T-helper 9 cell (primary cell): ENCODE measurements around the gene NOL4L.

Source experiments
- DNase-seq: peaks from one replicate; pipeline ENCODE4 v3.0.0-alpha.2; 2020

The NOL4L gene

GRCh38 chr20:32481311-32482142 lies 103.6 kb downstream of the NOL4L start:
- no peak for DNase-seq

GRCh38 chr20:32480371-32481241 lies 104.5 kb downstream of the NOL4L start:
- DNase-seq = no peak

- DNase-seq = no peak
Observed at GRCh38 chr20:32479697-32480171, 105.4 kb downstream of the NOL4L start.

- no peak for DNase-seq
Observed at GRCh38 chr20:32479012-32479411, 106.1 kb downstream of the NOL4L start.

- DNase-seq = no peak
Observed at GRCh38 chr20:32478576-32478975, 106.6 kb downstream of the NOL4L start.

GRCh38 chr20:32477594-32478512 lies 107.3 kb downstream of the NOL4L start:
- DNase-seq = no peak

- DNase-seq = no peak
Observed at GRCh38 chr20:32476684-32477593, 108.2 kb downstream of the NOL4L start.

- no peak for DNase-seq
Observed at GRCh38 chr20:32474967-32475811, 109.9 kb downstream of the NOL4L start.

GRCh38 chr20:32474717-32474966 lies 110.5 kb downstream of the NOL4L start:
- DNase-seq = no peak

- no peak for DNase-seq
Observed at GRCh38 chr20:32474009-32474716, 111.0 kb downstream of the NOL4L start.

GRCh38 chr20:32473231-32474008 lies 111.7 kb downstream of the NOL4L start:
- DNase-seq = no peak

- no peak for DNase-seq
Observed at GRCh38 chr20:32472581-32473207, 112.4 kb downstream of the NOL4L start.

GRCh38 chr20:32470940-32471339 lies 114.2 kb downstream of the NOL4L start:
- no peak for DNase-seq

- no peak for DNase-seq
Observed at GRCh38 chr20:32470025-32470861, 114.9 kb downstream of the NOL4L start.

- DNase-seq = no peak
Observed at GRCh38 chr20:32468860-32469259, 116.3 kb downstream of the NOL4L start.

- DNase-seq = no peak
Observed at GRCh38 chr20:32468313-32468640, 116.9 kb downstream of the NOL4L start.

GRCh38 chr20:32467506-32468312 lies 117.4 kb downstream of the NOL4L start:
- DNase-seq = no peak
